ENCODE measurements around the gene DXO. TPM values are rescaled to one million over a fixed set of nuclear protein-coding genes. Genes with fewer than 3 reads are reported as not detected.
A peak's percentile ranks its signal among the peaks of the same experiment; 100 is the strongest.

Gene DXO
- total and polyA plus RNA-seq, 2 of the 13 experiments (the other 11 are each of a cell fraction or from before 2014, with no cell fraction given): 18.6 to 26.2 TPM

DNA sequence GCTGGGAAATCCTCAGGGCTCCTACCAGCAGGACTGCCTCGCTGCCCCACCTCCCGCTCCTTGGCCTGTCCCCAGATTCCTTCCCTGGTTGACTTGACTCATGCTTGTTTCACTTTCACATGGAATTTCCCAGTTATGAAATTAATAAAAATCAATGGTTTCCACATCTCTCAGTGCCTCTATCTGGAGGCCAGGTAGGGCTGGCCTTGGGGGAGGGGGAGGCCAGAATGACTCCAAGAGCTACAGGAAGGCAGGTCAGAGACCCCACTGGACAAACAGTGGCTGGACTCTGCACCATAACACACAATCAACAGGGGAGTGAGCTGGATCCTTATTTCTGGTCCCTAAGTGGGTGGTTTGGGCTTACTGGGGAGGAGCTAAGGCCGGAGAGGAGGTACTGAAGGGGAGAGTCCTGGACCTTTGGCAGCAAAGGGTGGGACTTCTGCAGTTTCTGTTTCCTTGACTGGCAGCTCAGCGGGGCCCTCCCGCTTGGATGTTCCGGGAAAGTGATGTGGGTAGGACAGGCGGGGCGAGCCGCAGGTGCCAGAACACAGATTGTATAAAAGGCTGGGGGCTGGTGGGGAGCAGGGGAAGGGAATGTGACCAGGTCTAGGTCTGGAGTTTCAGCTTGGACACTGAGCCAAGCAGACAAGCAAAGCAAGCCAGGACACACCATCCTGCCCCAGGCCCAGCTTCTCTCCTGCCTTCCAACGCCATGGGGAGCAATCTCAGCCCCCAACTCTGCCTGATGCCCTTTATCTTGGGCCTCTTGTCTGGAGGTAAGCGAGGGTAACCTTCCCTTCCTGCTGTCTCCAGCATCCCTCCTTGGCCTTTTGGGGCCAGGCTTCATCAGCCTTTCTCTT, 26.2 kb downstream of the DXO start, which contains the start of gene CFB (continued):
- TF ChIP-seq, protein P1, sequence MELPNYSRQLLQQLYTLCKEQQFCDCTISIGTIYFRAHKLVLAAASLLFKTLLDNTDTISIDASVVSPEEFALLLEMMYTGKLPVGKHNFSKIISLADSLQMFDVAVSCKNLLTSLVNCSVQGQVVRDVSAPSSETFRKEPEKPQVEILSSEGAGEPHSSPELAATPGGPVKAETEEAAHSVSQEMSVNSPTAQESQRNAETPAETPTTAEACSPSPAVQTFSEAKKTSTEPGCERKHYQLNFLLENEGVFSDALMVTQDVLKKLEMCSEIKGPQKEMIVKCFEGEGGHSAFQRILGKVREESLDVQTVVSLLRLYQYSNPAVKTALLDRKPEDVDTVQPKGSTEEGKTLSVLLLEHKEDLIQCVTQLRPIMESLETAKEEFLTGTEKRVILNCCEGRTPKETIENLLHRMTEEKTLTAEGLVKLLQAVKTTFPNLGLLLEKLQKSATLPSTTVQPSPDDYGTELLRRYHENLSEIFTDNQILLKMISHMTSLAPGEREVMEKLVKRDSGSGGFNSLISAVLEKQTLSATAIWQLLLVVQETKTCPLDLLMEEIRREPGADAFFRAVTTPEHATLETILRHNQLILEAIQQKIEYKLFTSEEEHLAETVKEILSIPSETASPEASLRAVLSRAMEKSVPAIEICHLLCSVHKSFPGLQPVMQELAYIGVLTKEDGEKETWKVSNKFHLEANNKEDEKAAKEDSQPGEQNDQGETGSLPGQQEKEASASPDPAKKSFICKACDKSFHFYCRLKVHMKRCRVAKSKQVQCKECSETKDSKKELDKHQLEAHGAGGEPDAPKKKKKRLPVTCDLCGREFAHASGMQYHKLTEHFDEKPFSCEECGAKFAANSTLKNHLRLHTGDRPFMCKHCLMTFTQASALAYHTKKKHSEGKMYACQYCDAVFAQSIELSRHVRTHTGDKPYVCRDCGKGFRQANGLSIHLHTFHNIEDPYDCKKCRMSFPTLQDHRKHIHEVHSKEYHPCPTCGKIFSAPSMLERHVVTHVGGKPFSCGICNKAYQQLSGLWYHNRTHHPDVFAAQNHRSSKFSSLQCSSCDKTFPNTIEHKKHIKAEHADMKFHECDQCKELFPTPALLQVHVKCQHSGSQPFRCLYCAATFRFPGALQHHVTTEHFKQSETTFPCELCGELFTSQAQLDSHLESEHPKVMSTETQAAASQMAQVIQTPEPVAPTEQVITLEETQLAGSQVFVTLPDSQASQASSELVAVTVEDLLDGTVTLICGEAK (IDR thresholded peaks at IDR 0.05): no peak
- TF ChIP-seq, protein P1 (CRISPR knock-in tag; IDR thresholded peaks at IDR 0.05): peak; percentile 91; the same call in 1 of the 2 replicates
- TF ChIP-seq ZNF589 (CRISPR knock-in tag; conservative IDR thresholded peaks at IDR 0.05): no peak
- TF ChIP-seq, protein P2, sequence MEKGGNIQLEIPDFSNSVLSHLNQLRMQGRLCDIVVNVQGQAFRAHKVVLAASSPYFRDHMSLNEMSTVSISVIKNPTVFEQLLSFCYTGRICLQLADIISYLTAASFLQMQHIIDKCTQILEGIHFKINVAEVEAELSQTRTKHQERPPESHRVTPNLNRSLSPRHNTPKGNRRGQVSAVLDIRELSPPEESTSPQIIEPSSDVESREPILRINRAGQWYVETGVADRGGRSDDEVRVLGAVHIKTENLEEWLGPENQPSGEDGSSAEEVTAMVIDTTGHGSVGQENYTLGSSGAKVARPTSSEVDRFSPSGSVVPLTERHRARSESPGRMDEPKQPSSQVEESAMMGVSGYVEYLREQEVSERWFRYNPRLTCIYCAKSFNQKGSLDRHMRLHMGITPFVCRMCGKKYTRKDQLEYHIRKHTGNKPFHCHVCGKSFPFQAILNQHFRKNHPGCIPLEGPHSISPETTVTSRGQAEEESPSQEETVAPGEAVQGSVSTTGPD (CRISPR knock-in tag; IDR thresholded peaks at IDR 0.05): peak; percentile 48; the same call in 1 of the 2 replicates
- TF ChIP-seq, protein P3, sequence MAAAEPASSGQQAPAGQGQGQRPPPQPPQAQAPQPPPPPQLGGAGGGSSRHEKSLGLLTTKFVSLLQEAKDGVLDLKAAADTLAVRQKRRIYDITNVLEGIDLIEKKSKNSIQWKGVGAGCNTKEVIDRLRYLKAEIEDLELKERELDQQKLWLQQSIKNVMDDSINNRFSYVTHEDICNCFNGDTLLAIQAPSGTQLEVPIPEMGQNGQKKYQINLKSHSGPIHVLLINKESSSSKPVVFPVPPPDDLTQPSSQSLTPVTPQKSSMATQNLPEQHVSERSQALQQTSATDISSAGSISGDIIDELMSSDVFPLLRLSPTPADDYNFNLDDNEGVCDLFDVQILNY (CRISPR knock-in tag; conservative IDR thresholded peaks at IDR 0.05): peak; percentile 30; the same call in 1 of the 2 replicates
- TF ChIP-seq KLF6 (CRISPR knock-in tag; IDR thresholded peaks at IDR 0.05): peak; percentile 88
- no peak for TF ChIP-seq PHB2 (IDR thresholded peaks at IDR 0.05; ENCODE audit: partially characterized antibody)
- TF ChIP-seq, protein P4, sequence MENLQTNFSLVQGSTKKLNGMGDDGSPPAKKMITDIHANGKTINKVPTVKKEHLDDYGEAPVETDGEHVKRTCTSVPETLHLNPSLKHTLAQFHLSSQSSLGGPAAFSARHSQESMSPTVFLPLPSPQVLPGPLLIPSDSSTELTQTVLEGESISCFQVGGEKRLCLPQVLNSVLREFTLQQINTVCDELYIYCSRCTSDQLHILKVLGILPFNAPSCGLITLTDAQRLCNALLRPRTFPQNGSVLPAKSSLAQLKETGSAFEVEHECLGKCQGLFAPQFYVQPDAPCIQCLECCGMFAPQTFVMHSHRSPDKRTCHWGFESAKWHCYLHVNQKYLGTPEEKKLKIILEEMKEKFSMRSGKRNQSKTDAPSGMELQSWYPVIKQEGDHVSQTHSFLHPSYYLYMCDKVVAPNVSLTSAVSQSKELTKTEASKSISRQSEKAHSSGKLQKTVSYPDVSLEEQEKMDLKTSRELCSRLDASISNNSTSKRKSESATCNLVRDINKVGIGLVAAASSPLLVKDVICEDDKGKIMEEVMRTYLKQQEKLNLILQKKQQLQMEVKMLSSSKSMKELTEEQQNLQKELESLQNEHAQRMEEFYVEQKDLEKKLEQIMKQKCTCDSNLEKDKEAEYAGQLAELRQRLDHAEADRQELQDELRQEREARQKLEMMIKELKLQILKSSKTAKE (CRISPR knock-in tag; IDR thresholded peaks at IDR 0.05; ENCODE audit: borderline replicate concordance): no peak; the same call in none of the 2 replicates
- peak; percentile 91 for TF ChIP-seq ZFP1 (CRISPR knock-in tag; IDR thresholded peaks at IDR 0.05)
- TF ChIP-seq, protein P5, sequence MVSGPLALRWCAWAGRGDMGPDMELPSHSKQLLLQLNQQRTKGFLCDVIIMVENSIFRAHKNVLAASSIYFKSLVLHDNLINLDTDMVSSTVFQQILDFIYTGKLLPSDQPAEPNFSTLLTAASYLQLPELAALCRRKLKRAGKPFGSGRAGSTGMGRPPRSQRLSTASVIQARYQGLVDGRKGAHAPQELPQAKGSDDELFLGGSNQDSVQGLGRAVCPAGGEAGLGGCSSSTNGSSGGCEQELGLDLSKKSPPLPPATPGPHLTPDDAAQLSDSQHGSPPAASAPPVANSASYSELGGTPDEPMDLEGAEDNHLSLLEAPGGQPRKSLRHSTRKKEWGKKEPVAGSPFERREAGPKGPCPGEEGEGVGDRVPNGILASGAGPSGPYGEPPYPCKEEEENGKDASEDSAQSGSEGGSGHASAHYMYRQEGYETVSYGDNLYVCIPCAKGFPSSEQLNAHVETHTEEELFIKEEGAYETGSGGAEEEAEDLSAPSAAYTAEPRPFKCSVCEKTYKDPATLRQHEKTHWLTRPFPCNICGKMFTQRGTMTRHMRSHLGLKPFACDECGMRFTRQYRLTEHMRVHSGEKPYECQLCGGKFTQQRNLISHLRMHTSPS (CRISPR knock-in tag; IDR thresholded peaks at IDR 0.05; ENCODE audit: low read depth): peak; percentile 38; the same call in 1 of the 2 replicates
- TF ChIP-seq MAFG (CRISPR knock-in tag; IDR thresholded peaks at IDR 0.05): no peak
- no peak for TF ChIP-seq ZNF33B (CRISPR knock-in tag; IDR thresholded peaks at IDR 0.05)
- peak; percentile 36; the same call in 1 of the 2 replicates for TF ChIP-seq ZNF143 (CRISPR knock-in tag; IDR thresholded peaks at IDR 0.05)

All from HepG2 (cell line).